GM21723 (cell line): ENCODE results near the gene SLC39A8.
A peak's percentile ranks its signal among the peaks of the same experiment; 100 is the strongest.
"Not testable (repeated sequence)": the region's sequence is repeated elsewhere in the genome, so short reads cannot be mapped to it uniquely, and the experiment has no call there.

Experiments used
- ATAC-seq: cut with Tn5 transposase; IDR thresholded peaks from one replicate; pipeline ENCODE4 v1.9.1; 2021; ENCODE audit warnings: mild to moderate bottlenecking, moderate library complexity; ENCODE audit not compliant: unreplicated experiment

SLC39A8 gene

DNA sequence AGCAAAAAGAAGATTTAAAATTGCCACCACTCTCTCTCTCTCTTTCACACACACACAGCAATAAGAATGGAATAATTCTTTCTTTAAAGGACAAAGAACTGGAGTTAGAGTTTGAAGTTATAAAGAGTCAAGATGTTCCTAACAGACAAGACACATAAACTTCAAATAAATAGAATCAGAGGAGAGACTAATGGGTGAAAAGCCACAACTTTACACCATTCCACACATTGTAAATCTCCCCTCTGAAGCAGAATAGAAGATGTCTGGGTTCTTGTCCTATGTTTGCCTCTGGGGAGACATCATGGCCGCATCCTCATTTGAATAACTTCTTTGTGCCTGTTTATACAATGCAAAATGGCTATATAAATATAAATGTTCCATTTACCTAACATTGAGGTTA lies 39.6 kb downstream of the SLC39A8 start:
- ATAC-seq = no peak

GRCh38 chr4:102302762-102303161 lies 42.5 kb downstream of the SLC39A8 start:
- no peak for ATAC-seq

GRCh38 chr4:102301167-102301566 lies 44.1 kb downstream of the SLC39A8 start:
- no peak for ATAC-seq

GRCh38 chr4:102299354-102300107 lies 45.8 kb downstream of the SLC39A8 start:
- peak; percentile 89 for ATAC-seq

GRCh38 chr4:102298716-102299115 lies 46.6 kb downstream of the SLC39A8 start:
- no peak for ATAC-seq

GRCh38 chr4:102295153-102295862 lies 50.0 kb downstream of the SLC39A8 start:
- no peak for ATAC-seq

DNA sequence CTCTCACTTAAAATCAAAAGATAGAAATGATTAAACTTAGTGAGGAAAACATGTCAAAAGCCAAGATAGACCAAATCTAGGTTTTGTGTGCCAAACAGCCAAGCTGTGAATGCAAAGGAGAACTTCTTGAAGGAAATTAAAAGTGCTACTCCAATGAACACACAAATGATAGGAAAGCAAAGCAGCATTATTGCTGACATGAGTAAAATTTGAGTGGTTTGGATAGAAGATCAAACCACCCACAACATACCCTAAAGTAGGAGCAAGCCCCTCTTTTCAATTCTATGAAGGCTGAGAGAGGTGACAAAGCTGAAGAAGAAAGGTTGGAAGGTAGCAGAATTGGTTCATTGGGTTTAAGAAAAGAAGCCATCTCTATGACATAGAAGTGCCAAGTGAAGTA lies 56.8 kb downstream of the SLC39A8 start:
- no peak for ATAC-seq

DNA sequence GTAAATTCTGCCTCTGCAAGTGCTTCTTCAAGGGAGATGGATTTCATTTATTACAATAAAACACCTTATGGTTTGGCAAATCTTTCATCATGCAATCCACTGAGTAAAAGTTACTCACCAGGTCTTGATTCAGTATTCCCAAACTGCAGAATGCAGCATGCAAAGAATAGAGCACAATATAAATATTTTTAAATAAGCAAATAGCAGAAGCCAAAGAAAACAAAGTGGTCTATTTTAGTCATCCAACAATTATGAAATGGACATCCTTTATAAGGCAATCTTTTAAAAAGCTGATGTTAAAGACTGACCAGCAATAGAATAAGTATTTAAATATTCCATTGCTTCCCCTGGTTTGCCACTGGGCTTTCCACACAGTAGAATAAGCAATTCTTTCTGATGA lies 59.5 kb downstream of the SLC39A8 start:
- no peak for ATAC-seq

- no peak for ATAC-seq
Observed at GRCh38 chr4:102281171-102281839, 64.0 kb downstream of the SLC39A8 start.

DNA sequence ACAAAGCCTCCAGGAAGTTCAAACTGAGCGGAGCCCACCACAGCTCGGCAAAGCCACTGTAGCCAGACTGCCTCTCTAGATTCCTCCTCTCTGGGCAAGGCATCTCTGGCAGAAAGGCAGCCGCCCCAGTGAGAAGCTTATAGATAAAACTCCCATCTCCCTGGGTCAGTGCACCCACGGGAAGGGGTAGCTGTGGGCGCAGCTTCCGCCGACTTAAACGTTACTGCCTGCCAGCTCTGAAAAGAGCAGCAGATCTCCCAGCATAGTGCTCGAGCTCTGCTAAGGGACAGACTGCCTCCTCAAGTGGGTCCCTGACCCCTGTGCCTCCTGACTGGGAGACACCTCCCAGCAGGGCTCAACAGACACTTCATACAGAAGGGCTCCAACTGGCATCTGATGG lies 72.0 kb downstream of the SLC39A8 start:
- ATAC-seq = not testable (repeated sequence)

DNA sequence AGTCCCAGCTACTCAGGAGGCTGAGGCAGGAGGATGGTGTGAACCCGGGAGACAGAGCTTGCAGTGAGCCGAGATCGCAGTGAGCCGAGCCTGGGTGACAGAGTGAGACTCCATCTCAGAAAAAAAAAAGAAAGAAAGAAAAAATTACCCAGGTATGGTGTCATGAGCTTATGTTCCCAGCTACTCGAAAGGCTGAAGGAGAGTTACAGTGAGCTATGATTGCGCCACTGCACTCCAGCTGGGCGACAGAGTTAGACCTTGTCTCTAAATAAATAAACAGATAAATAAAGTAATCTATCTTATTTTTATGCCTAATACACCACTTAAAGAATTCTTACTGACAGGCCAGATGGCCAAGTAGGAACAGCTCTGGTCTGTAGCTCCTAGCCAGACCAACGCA lies 73.0 kb downstream of the SLC39A8 start:
- ATAC-seq = no peak

- ATAC-seq = no peak
Observed at GRCh38 chr4:102268355-102268754, 76.9 kb downstream of the SLC39A8 start.

GRCh38 chr4:102263024-102263787 lies 82.1 kb downstream of the SLC39A8 start:
- peak; percentile 91 for ATAC-seq

DNA sequence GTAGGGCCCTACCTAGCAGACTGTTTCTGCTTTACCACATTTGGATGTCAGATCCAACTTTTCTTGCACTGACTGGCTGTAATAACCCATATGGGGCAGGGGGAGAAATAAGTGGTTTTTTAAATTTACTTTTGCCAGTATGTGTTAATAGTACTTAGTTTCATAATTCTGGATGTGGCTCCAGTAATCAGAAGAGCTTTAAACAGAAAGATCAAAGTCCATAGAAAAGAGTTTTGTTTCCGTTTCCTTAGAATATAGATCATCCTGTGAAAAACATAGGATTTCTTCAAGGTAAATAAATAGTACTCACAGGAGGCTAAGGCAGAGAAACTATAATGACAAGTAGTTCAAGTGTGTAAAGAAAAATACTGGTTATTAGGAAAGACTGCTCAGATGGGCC lies 85.6 kb downstream of the SLC39A8 start:
- ATAC-seq = no peak

DNA sequence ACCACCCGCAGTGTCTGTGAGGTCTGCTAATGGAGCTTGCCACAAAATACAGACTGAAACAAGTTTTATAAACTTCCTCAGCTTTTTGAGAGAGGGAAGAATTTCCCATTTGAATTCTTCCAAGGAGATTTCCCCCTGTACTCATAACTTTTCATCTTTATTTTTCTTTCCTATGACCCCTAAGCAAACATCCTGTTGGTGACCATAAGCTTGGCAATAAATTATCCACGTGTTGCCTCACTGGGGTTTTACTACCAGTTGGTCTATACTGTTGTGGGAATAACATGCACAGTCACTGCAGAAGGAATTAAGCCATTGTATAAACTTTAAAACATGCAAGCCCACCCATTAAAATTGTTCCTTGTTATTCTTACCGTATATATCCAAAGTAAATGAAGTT lies 86.2 kb downstream of the SLC39A8 start:
- ATAC-seq = no peak

DNA sequence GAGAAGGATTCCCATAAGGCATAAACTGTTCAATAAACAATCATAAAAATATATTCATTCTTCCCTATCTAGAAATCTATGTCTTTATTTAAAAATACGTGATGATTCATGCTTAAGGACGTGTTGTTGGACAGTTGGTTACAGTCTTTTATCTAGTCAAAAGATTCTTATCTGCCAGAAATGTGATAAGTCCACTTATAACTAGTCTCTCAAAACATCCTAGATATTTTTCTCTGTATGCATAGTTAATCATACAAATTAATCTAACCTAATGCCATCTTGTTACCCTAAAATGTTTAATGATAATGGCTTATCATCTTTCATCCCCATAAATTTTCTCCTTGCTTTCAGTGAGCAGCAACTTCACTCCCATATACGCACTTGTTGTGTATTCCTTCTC lies 89.0 kb downstream of the SLC39A8 start:
- no peak for ATAC-seq

DNA sequence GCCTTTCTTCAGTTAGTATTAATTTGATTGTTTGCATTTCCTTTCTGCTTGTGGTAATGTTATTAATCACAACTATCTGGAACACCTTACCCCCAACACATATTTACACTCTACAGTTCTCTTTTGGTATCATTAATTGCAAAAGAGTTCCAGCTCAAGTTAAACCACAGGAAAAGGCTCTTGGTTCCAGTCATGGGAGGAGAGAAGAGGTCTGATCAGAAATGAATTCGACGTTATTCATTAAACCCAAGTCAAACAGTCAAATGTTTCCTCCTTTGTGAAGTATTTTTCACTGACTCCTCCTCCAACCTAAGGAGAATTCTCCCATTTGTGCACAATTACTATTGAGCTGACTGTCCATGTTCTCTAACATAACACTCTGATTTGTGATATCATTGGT lies 91.4 kb downstream of the SLC39A8 start:
- ATAC-seq = no peak

- no peak for ATAC-seq
Observed at GRCh38 chr4:102252171-102252570, 93.1 kb downstream of the SLC39A8 start.

- ATAC-seq = no peak
Observed at GRCh38 chr4:102250341-102250740, 94.9 kb downstream of the SLC39A8 start.

GRCh38 chr4:102247041-102247440 lies 98.2 kb downstream of the SLC39A8 start:
- ATAC-seq = no peak

GRCh38 chr4:102246416-102246815 lies 98.9 kb downstream of the SLC39A8 start:
- no peak for ATAC-seq
